CD14-positive monocyte (primary cell): Measurements from ENCODE around the gene CDKN1C. TPM values are rescaled to one million over a fixed set of nuclear protein-coding genes. Genes with fewer than 3 reads are reported as not detected.

ENCODE experiments used
- DNase-seq, 3 donors: peaks; one replicate each; pipeline ENCODE4 v3.0.0-alpha.2; 2011 to 2022
- H2AFZ ChIP-seq: 2 replicates; pipeline ENCODE4 v1.6.0; 2012; ENCODE audit warnings: mild to moderate bottlenecking, low read depth, low read length, inconsistent platforms; ENCODE audit not compliant: insufficient read depth, poor library complexity, severe bottlenecking
- H3K27ac ChIP-seq, 2 donors: 1 replicate in 1 of 2; 2 replicates in 1 of 2; pipeline ENCODE4 v1.5.1; 2012 to 2013; ENCODE audit warnings: low read length in 2 of 2, control low read depth in 1 of 2, inconsistent platforms in 1 of 2, low read depth in 1 of 2, mild to moderate bottlenecking in 1 of 2
- H3K27me3 ChIP-seq, 2 donors: one replicate each; pipeline versions ENCODE4 v1.6.0 to v1.6.1; 2011 to 2013; ENCODE audit warnings: low read length in 2 of 2; ENCODE audit not compliant: control insufficient read depth in 2 of 2, insufficient read depth in 2 of 2
- H3K36me3 ChIP-seq, 2 donors: replicated peaks in 1 of 2; 1 replicate in 1 of 2; 2 replicates in 1 of 2; pipeline versions ENCODE4 v1.5.1 to v1.6.1; 2012 to 2013; ENCODE audit warnings: low read length in 2 of 2, control low read depth in 1 of 2, inconsistent platforms in 1 of 2, mild to moderate bottlenecking in 1 of 2; ENCODE audit not compliant: insufficient read depth in 2 of 2, control insufficient read depth in 1 of 2
- H3K4me1 ChIP-seq, 2 donors: 1 replicate in 1 of 2; 2 replicates in 1 of 2; pipeline versions ENCODE4 v1.5.1 to v1.6.1; 2012 to 2013; ENCODE audit warnings: low read length in 2 of 2, control low read depth in 1 of 2, inconsistent platforms in 1 of 2, mild to moderate bottlenecking in 1 of 2, moderate library complexity in 1 of 2; ENCODE audit not compliant: insufficient read depth in 2 of 2, control insufficient read depth in 1 of 2
- H3K4me2 ChIP-seq: replicated peaks from 2 replicates; pipeline ENCODE3; 2012; ENCODE audit warnings: low read length, moderate library complexity, mild to moderate bottlenecking; ENCODE audit not compliant: poor library complexity, severe bottlenecking; ENCODE audit errors: extremely low read depth
- H3K4me3 ChIP-seq, 3 experiments: fragments of 200-600 bp in 1 of 3; sonication (generic) in 1 of 3; replicated peaks in 1 of 3; 1 replicate in 2 of 3; 2 replicates in 1 of 3; pipeline ENCODE4 v1.5.1; 2011 to 2013; ENCODE audit warnings: low read length in 3 of 3, mild to moderate bottlenecking in 3 of 3, control low read depth in 2 of 3, low read depth in 2 of 3, inconsistent platforms in 1 of 3, moderate library complexity in 1 of 3
- H3K79me2 ChIP-seq: 2 replicates; pipeline ENCODE4 v1.6.0; 2012; ENCODE audit warnings: mild to moderate bottlenecking, control low read depth, inconsistent platforms, low read length, moderate library complexity; ENCODE audit not compliant: insufficient read depth
- H3K9ac ChIP-seq: 2 replicates; pipeline ENCODE4 v1.6.0; 2017; ENCODE audit warnings: low read length, mild to moderate bottlenecking; ENCODE audit not compliant: insufficient read depth, poor library complexity, severe bottlenecking
- H3K9me3 ChIP-seq, 2 donors: replicated peaks in 1 of 2; 1 replicate in 1 of 2; 2 replicates in 1 of 2; pipeline versions ENCODE4 v1.5.1 to v1.6.1; 2012 to 2013; ENCODE audit warnings: low read length in 2 of 2, control low read depth in 1 of 2; ENCODE audit not compliant: control insufficient read depth in 1 of 2, insufficient read depth in 1 of 2
- H4K20me1 ChIP-seq: 2 replicates; pipeline ENCODE4 v1.6.0; 2012; ENCODE audit warnings: mild to moderate bottlenecking, low read length, control low read depth, moderate library complexity; ENCODE audit not compliant: insufficient read depth
- H3K27ac Mint-ChIP-seq, 7 donors: one replicate each; pipeline ENCODE4 v1.8.0; 2020; ENCODE audit warnings: mild to moderate bottlenecking in 7 of 7, mixed read lengths in 7 of 7, moderate library complexity in 6 of 7, inconsistent platforms in 2 of 7
- H3K27me3 Mint-ChIP-seq, 3 donors: one replicate each; pipeline ENCODE4 v1.8.0; 2021 to 2022; ENCODE audit warnings: low read depth in 3 of 3, mild to moderate bottlenecking in 3 of 3, mixed read lengths in 3 of 3, moderate library complexity in 3 of 3, inconsistent platforms in 1 of 3
- H3K36me3 Mint-ChIP-seq, 2 donors: one replicate each; pipeline ENCODE4 v1.8.0; 2020; ENCODE audit warnings: mixed read lengths in 2 of 2, inconsistent platforms in 1 of 2, mild to moderate bottlenecking in 1 of 2
- H3K4me1 Mint-ChIP-seq: one replicate; pipeline ENCODE4 v1.8.0; 2020; ENCODE audit warnings: mild to moderate bottlenecking, mixed read lengths
- H3K4me3 Mint-ChIP-seq, 2 donors: one replicate each; pipeline ENCODE4 v1.8.0; 2020; ENCODE audit warnings: mild to moderate bottlenecking in 2 of 2, mixed read lengths in 2 of 2, moderate library complexity in 1 of 2
- H3K9me3 Mint-ChIP-seq, 7 donors: one replicate each; pipeline ENCODE4 v1.8.0; 2020 to 2022; ENCODE audit warnings: mixed read lengths in 7 of 7, mild to moderate bottlenecking in 6 of 7, moderate library complexity in 6 of 7, inconsistent platforms in 2 of 7
- CTCF ChIP-seq: fragments of 200-600 bp; IDR thresholded peaks from one replicate; pipeline ENCODE4 v1.8.0; 2022; ENCODE audit warnings: antibody characterized with exemption, mild to moderate bottlenecking
- WGBS: methylation state at CpG from one replicate; pipeline ENCODE4 v1.1.5; 2013; ENCODE audit warnings: missing lambda C conversion rate; ENCODE audit not compliant: insufficient coverage; 5-methylcytosine and 5-hydroxymethylcytosine counted together
- intact Hi-C, 2 donors: fragments of 100-400 bp; cut with micrococcal nuclease; formaldehyde crosslinking; loops; one replicate each; pipeline versions ENCODE4 v1.15.0 to v1.15.1; 2023
- polyA plus RNA-seq, 3 donors: library from polyadenylated mRNA; depleted of rRNA in 1 of 3; unstranded in 2 of 3; stranded (reverse) in 1 of 3; fragments of 300-500 nt in 2 of 3; fragments of >200 nt in 1 of 3; fragmentation: Illumina TruSeq in 2 of 3; gene quantifications; 1 replicate in 2 of 3; 2 replicates in 1 of 3; pipeline ENCODE4 v1.2.3, GENCODE V29; 2012 to 2021

CDKN1C gene
- polyA plus RNA-seq, 3 donors = 3.2 to 36.4 (median 4.7) TPM

GRCh38 chr11:2858995-2859698 is 26.4 kb downstream of the CDKN1C start:
- intact Hi-C loops = no loop called here
- 94% methylated on average over 12 of the region's 16 CpGs for WGBS
- Histone ChIP-seq H3K9ac (no peak overlapping the region), H2AFZ (no peak overlapping the region), H3K27ac (no peak overlapping the region), H3K4me2 (no peak overlapping the region), H3K36me3 (no peaks in the 10 kb centered on the region), H3K27me3 (peaks cover 9 to 34% of the 10 kb centered on the region in 2 donors), H3K4me3 (no peak overlapping the region), H3K79me2 (no peaks in the 10 kb centered on the region), H4K20me1 (no peaks in the 10 kb centered on the region), H3K4me1 (peaks cover 0 to 11% of the 10 kb centered on the region in 2 donors), H3K9me3 (no peaks in the 10 kb centered on the region)
- peaks cover 29 to 35% (median 33%) of the 10 kb centered on the region in 3 donors for H3K27me3 Mint-ChIP-seq
- no peak for TF ChIP-seq CTCF
- H3K9me3 Mint-ChIP-seq = peaks cover 0 to 7% (median 0%) of the 10 kb centered on the region in 7 donors
- H3K4me3 Mint-ChIP-seq = no peak overlapping the region
- H3K27ac Mint-ChIP-seq = peak overlapping the region in 1 of 7 donors; percentile 56
- H3K36me3 Mint-ChIP-seq = no peaks in the 10 kb centered on the region
- H3K4me1 Mint-ChIP-seq = peaks cover 3% of the 10 kb centered on the region
- no peak for DNase-seq

- WGBS = 93% methylated on average over 15 of the region's 18 CpGs
- H3K4me2 ChIP-seq = no peak overlapping the region
- H3K27ac ChIP-seq = no peak overlapping the region
- no peaks in the 10 kb centered on the region for H3K36me3 ChIP-seq
- intact Hi-C loops = no loop called here
- no peak overlapping the region for H3K9ac ChIP-seq
- Mint-ChIP-seq H3K27me3 (peaks cover 21 to 23% (median 22%) of the 10 kb centered on the region in 3 donors), H3K9me3 (peaks cover 0 to 11% (median 0%) of the 10 kb centered on the region in 7 donors), H3K4me1 (peaks cover 3% of the 10 kb centered on the region), H3K27ac (no peak overlapping the region), H3K4me3 (no peak overlapping the region), H3K36me3 (no peaks in the 10 kb centered on the region)
- H3K4me1 ChIP-seq = peaks cover 0 to 9% of the 10 kb centered on the region in 2 donors
- peaks cover 2 to 23% of the 10 kb centered on the region in 2 donors for H3K27me3 ChIP-seq
- H4K20me1 ChIP-seq = no peaks in the 10 kb centered on the region
- H3K9me3 ChIP-seq = no peaks in the 10 kb centered on the region
- H3K4me3 ChIP-seq = no peak overlapping the region
- H3K79me2 ChIP-seq = no peaks in the 10 kb centered on the region
- no peak overlapping the region for H2AFZ ChIP-seq
- no peak for DNase-seq
- no peak for TF ChIP-seq CTCF
Observed at GRCh38 chr11:2857918-2858317, 27.7 kb downstream of the CDKN1C start.
